DOHH2 (cell line): Measurements from ENCODE around the gene CHI3L2.

ENCODE experiments used
- EZH2phosphoT487 ChIP-seq: fragments of 200-600 bp; sonication (generic); IDR thresholded peaks from 2 replicates; pipeline ENCODE4 v1.6.1; 2017; ENCODE audit warnings: borderline replicate concordance, mild to moderate bottlenecking, antibody characterized with exemption, low read length, moderate library complexity, mixed read lengths
- TF ChIP-seq, protein P1 (sequence below): fragments of 200-600 bp; sonication (generic); IDR thresholded peaks from one replicate; pipeline ENCODE4 v1.5.1; 2014; ENCODE audit warnings: antibody characterized with exemption, mild to moderate bottlenecking, low read depth, low read length; ENCODE audit not compliant: poor library complexity, severe bottlenecking

- TF ChIP-seq, protein P1, sequence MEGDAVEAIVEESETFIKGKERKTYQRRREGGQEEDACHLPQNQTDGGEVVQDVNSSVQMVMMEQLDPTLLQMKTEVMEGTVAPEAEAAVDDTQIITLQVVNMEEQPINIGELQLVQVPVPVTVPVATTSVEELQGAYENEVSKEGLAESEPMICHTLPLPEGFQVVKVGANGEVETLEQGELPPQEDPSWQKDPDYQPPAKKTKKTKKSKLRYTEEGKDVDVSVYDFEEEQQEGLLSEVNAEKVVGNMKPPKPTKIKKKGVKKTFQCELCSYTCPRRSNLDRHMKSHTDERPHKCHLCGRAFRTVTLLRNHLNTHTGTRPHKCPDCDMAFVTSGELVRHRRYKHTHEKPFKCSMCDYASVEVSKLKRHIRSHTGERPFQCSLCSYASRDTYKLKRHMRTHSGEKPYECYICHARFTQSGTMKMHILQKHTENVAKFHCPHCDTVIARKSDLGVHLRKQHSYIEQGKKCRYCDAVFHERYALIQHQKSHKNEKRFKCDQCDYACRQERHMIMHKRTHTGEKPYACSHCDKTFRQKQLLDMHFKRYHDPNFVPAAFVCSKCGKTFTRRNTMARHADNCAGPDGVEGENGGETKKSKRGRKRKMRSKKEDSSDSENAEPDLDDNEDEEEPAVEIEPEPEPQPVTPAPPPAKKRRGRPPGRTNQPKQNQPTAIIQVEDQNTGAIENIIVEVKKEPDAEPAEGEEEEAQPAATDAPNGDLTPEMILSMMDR = no peak
- TF ChIP-seq EZH2phosphoT487 = no peak
Measured at GRCh38 chr1:111270771-111271463, 43.4 kb downstream of the CHI3L2 start.
